OCI-LY1 (cell line): ENCODE results near the gene FUT8.

ENCODE experiments used
- H2AFZ ChIP-seq: fragments of 200-600 bp; sonication (generic), shearing (Covaris generic); 2 replicates; pipeline ENCODE4 v1.6.0; 2014; ENCODE audit warnings: antibody characterized with exemption, mild to moderate bottlenecking, low read length
- H3F3A ChIP-seq: fragments of 200-600 bp; sonication (generic), shearing (Covaris generic); 2 replicates; pipeline ENCODE4 v1.6.0; 2014; ENCODE audit warnings: mild to moderate bottlenecking, antibody characterized with exemption, low read length, moderate library complexity; ENCODE audit not compliant: insufficient read depth
- H3K27ac ChIP-seq: fragments of 200-600 bp; sonication (generic); 2 replicates; pipeline ENCODE4 v1.5.1; 2014; ENCODE audit warnings: low read length, mixed run types, mild to moderate bottlenecking, low read depth; ENCODE audit not compliant: poor library complexity, severe bottlenecking
- H3K27me3 ChIP-seq: fragments of 200-600 bp; sonication (generic); 2 replicates; pipeline ENCODE4 v1.6.0; 2014; ENCODE audit warnings: antibody characterized with exemption, mild to moderate bottlenecking, low read length, moderate library complexity; ENCODE audit not compliant: insufficient read depth
- H3K36me3 ChIP-seq: fragments of 200-600 bp; sonication (generic); 2 replicates; pipeline ENCODE4 v1.6.1; 2014; ENCODE audit warnings: mild to moderate bottlenecking, antibody characterized with exemption, low read length, moderate library complexity, mixed read lengths; ENCODE audit not compliant: insufficient read depth
- H3K4me1 ChIP-seq: fragments of 200-600 bp; sonication (generic); 2 replicates; pipeline ENCODE4 v1.5.1; 2014; ENCODE audit warnings: mild to moderate bottlenecking, low read length, moderate library complexity; ENCODE audit not compliant: insufficient read depth, severe bottlenecking
- H3K4me2 ChIP-seq: fragments of 200-600 bp; sonication (generic), shearing (Covaris generic); 2 replicates; pipeline ENCODE4 v1.6.1; 2014; ENCODE audit warnings: low read length
- H3K4me3 ChIP-seq: fragments of 200-600 bp; sonication (generic); 2 replicates; pipeline ENCODE4 v1.5.1; 2014; ENCODE audit warnings: low read length, low read depth, mild to moderate bottlenecking, mixed read lengths; ENCODE audit not compliant: poor library complexity, severe bottlenecking
- H3K79me2 ChIP-seq: fragments of 200-600 bp; shearing (Covaris generic); 2 replicates; pipeline ENCODE4 v1.6.1; 2016; ENCODE audit warnings: mixed run types, low read length, mixed read lengths; ENCODE audit not compliant: insufficient read depth
- H3K9ac ChIP-seq: fragments of 200-600 bp; sonication (generic), shearing (Covaris generic); 2 replicates; pipeline ENCODE4 v1.6.1; 2014; ENCODE audit warnings: mild to moderate bottlenecking, low read length, mixed read lengths
- H3K9me2 ChIP-seq: fragments of 200-600 bp; sonication (generic), shearing (Covaris generic); 2 replicates; pipeline ENCODE4 v1.6.1; 2014; ENCODE audit warnings: low read depth, mild to moderate bottlenecking, low read length, mixed read lengths
- H3K9me3 ChIP-seq: fragments of 200-600 bp; shearing (Covaris generic); 2 replicates; pipeline ENCODE4 v1.6.1; 2014; ENCODE audit warnings: low read length, mixed read lengths
- H4K20me1 ChIP-seq: fragments of 200-600 bp; sonication (generic), shearing (Covaris generic); 2 replicates; pipeline ENCODE4 v1.6.0; 2016; ENCODE audit warnings: mild to moderate bottlenecking, low read length; ENCODE audit not compliant: insufficient read depth
- EZH2 ChIP-seq: fragments of 200-600 bp; sonication (generic), shearing (Covaris generic); IDR thresholded peaks from 2 replicates; pipeline ENCODE4 v1.8.0; 2017; ENCODE audit warnings: borderline replicate concordance, mixed run types, mild to moderate bottlenecking, antibody characterized with exemption, low read length, moderate library complexity, mixed read lengths
- TF ChIP-seq, protein P1 (sequence below): fragments of 200-600 bp; sonication (generic), shearing (Covaris generic); IDR thresholded peaks from 2 replicates; pipeline ENCODE4 v1.5.1; 2017; ENCODE audit warnings: mild to moderate bottlenecking, antibody characterized with exemption, low read length, moderate library complexity, mixed read lengths

The FUT8 gene

DNA sequence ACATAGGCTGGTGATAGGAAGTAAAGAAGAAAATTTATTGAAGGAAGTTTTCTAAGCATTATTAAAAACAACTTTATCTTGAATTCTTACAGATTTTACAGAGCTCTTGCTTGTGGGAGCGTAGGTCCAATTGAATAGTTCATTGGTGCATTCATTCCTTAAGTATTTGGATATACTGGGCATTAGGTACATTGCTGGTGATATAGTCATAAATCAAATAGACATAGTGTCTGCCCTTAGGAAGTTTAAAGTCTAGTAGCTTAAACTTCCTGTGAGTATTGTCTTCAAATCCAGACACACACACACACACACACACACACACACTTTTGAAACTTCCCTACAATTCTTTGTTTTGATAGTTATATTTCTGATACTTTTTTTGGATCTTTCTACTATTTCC is 226.7 kb downstream of the FUT8 start:
- H3K9ac ChIP-seq: no peak overlapping the region
- no peaks in the 10 kb centered on the region; the same call in 1 of the 2 replicates for H3K79me2 ChIP-seq
- H2AFZ ChIP-seq: no peak overlapping the region
- no peak overlapping the region for H3K4me2 ChIP-seq
- no peaks in the 10 kb centered on the region for H3K9me3 ChIP-seq
- no peaks in the 10 kb centered on the region for H3K9me2 ChIP-seq
- no peaks in the 10 kb centered on the region for H3F3A ChIP-seq
- H3K4me3 ChIP-seq: no peak overlapping the region
- no peaks in the 10 kb centered on the region for H4K20me1 ChIP-seq
- peaks cover 15% of the 10 kb centered on the region for H3K36me3 ChIP-seq
- no peak overlapping the region for H3K27ac ChIP-seq
- no peaks in the 10 kb centered on the region for H3K4me1 ChIP-seq
- H3K27me3 ChIP-seq: no peaks in the 10 kb centered on the region
- TF ChIP-seq, protein P1, sequence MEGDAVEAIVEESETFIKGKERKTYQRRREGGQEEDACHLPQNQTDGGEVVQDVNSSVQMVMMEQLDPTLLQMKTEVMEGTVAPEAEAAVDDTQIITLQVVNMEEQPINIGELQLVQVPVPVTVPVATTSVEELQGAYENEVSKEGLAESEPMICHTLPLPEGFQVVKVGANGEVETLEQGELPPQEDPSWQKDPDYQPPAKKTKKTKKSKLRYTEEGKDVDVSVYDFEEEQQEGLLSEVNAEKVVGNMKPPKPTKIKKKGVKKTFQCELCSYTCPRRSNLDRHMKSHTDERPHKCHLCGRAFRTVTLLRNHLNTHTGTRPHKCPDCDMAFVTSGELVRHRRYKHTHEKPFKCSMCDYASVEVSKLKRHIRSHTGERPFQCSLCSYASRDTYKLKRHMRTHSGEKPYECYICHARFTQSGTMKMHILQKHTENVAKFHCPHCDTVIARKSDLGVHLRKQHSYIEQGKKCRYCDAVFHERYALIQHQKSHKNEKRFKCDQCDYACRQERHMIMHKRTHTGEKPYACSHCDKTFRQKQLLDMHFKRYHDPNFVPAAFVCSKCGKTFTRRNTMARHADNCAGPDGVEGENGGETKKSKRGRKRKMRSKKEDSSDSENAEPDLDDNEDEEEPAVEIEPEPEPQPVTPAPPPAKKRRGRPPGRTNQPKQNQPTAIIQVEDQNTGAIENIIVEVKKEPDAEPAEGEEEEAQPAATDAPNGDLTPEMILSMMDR: no peak
- TF ChIP-seq EZH2: no peak

DNA sequence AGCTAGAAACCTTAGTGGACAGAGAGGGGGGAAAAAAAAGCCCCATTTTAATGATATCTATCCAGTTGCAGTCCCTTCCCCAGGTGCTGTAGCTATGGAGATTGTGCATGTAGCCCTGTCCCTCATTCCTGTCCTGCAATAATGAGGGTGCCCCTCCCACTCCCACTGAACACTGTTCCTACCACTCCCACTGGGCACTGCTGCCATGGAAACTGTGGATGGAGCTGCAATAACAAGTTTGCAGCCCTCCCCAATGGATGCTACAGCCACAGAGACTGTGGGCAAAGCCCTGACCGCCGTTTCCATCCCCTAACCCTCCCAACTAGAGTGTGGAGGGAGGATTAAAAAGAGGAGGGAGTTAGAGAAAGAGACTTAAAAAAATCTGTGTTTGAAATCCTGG is 238.3 kb downstream of the FUT8 start:
- no peak overlapping the region for H3K4me2 ChIP-seq
- TF ChIP-seq EZH2: no peak
- TF ChIP-seq, protein P1: no peak
- H4K20me1 ChIP-seq: no peaks in the 10 kb centered on the region
- H3K27ac ChIP-seq: no peak overlapping the region
- no peak overlapping the region for H2AFZ ChIP-seq
- no peak overlapping the region for H3K9ac ChIP-seq
- H3K9me3 ChIP-seq: peaks cover 2% of the 10 kb centered on the region; the same call in 1 of the 2 replicates
- no peaks in the 10 kb centered on the region for H3K27me3 ChIP-seq
- no peaks in the 10 kb centered on the region for H3F3A ChIP-seq
- H3K36me3 ChIP-seq: peaks cover 23% of the 10 kb centered on the region; the same call in 1 of the 2 replicates
- no peak overlapping the region for H3K4me3 ChIP-seq
- no peaks in the 10 kb centered on the region for H3K4me1 ChIP-seq
- no peaks in the 10 kb centered on the region for H3K9me2 ChIP-seq
- no peaks in the 10 kb centered on the region for H3K79me2 ChIP-seq

DNA sequence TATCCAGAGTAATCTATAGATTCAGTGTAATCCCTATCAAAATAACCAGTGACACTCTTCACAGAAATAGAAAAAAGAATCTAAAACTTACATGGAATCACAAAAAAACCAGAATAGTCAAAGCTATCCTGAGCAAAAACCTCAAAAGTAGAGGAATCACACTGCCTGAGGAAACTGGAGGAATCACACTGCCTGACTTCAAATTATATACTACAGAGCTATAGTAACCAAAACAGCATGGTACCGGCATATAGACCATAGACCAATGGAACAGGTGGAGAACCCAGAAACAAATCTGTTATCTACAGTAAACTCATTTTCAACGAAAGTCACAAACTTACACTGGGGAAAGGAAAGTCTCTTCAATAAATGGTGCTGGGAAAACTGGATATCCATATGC is 244.0 kb downstream of the FUT8 start:
- H3K9ac ChIP-seq: no peak overlapping the region
- peaks cover 7% of the 10 kb centered on the region; the same call in 1 of the 2 replicates for H3K9me3 ChIP-seq
- no peak overlapping the region for H3K4me3 ChIP-seq
- H3K27me3 ChIP-seq: no peaks in the 10 kb centered on the region
- no peaks in the 10 kb centered on the region for H3K36me3 ChIP-seq
- H3K27ac ChIP-seq: no peak overlapping the region
- TF ChIP-seq EZH2: no peak
- TF ChIP-seq, protein P1: no peak
- H3K4me1 ChIP-seq: no peaks in the 10 kb centered on the region
- no peaks in the 10 kb centered on the region for H4K20me1 ChIP-seq
- no peaks in the 10 kb centered on the region for H3F3A ChIP-seq
- no peaks in the 10 kb centered on the region for H3K79me2 ChIP-seq
- no peak overlapping the region for H2AFZ ChIP-seq
- H3K4me2 ChIP-seq: no peak overlapping the region
- no peaks in the 10 kb centered on the region for H3K9me2 ChIP-seq
